Activated CD8-positive, alpha-beta T cell treated with anti-CD3 and anti-CD28 coated beads for 36 hours (primary cell): ENCODE results near the gene USP38. TPM values are rescaled to one million over a fixed set of nuclear protein-coding genes. Genes with fewer than 3 reads are reported as not detected.

Experiments used
- ATAC-seq: fragments of 200-7000 bp; cut with Tn5 transposase; one replicate; pipeline ENCODE4 v1.10.0; 2021; ENCODE audit warnings: mild to moderate bottlenecking, moderate library complexity
- CTCF ChIA-PET: fragments of 350-600 bp; sonication (Branson Sonifier 250); formaldehyde crosslinking; loops from one replicate; lab custom pipeline; 2021; ENCODE audit warnings: antibody characterized with exemption; lab: Charles Lee
- POLR2A ChIA-PET: fragments of 350-600 bp; sonication (Branson Sonifier 250); formaldehyde crosslinking; loops from one replicate; lab custom pipeline; 2021; ENCODE audit warnings: antibody characterized with exemption; lab: Charles Lee
- DNase-seq: peaks from one replicate; pipeline ENCODE4 v3.0.0-alpha.2; 2020
- H3K27ac Mint-ChIP-seq: one replicate; pipeline ENCODE4 v1.8.0; 2021; ENCODE audit warnings: mild to moderate bottlenecking, mixed read lengths
- H3K27me3 Mint-ChIP-seq: one replicate; pipeline ENCODE4 v1.8.0; 2021; ENCODE audit warnings: mixed read lengths
- H3K36me3 Mint-ChIP-seq: one replicate; pipeline ENCODE4 v1.8.0; 2021; ENCODE audit warnings: low read depth, mixed read lengths
- H3K4me1 Mint-ChIP-seq: one replicate; pipeline ENCODE4 v1.8.0; 2021; ENCODE audit warnings: low read depth, mixed read lengths
- H3K4me3 Mint-ChIP-seq: one replicate; pipeline ENCODE4 v1.8.0; 2021; ENCODE audit warnings: mild to moderate bottlenecking, moderate library complexity, mixed read lengths
- H3K9me3 Mint-ChIP-seq: one replicate; pipeline ENCODE4 v1.8.0; 2021; ENCODE audit warnings: mixed read lengths
- intact Hi-C: fragments of 100-400 bp; cut with micrococcal nuclease; formaldehyde crosslinking; loops from one replicate; pipeline ENCODE4 v1.10.0; 2022
- total RNA-seq, 2 experiments: library from RNA; stranded (reverse); gene quantifications; one replicate each; pipeline ENCODE4 v1.2.3, GENCODE V29; 2021
- TF ChIP-seq, protein P1 (sequence below): fragments of 200-600 bp; IDR thresholded peaks from one replicate; pipeline ENCODE4 v1.8.0; 2022; ENCODE audit warnings: antibody characterized with exemption, mild to moderate bottlenecking

Gene USP38
- total RNA-seq, 2 experiments from 2014 or later = 16.8 to 18.5 TPM

DNA sequence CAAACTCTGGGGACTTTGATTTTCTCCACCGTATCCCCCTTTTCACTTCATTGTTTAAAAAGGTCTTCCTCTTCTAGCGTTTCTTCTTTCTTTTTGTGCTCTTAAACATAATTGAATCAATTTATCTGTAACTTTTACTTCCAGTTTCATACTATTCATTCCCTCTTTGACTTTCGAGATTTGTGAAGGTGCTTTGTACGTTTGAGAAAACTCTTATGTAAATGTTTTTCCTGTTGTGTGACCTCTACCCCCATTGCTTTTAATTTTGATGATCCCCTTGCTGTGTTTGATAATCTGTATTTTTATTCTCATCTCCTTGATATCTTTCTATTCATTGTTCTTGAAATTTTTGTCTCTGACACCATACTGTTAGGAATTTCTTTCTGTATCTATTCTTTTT is 4.8 kb downstream of the USP38 start:
- Mint-ChIP-seq H3K36me3 (peaks cover 53% of the 10 kb centered on the region), H3K27me3 (no peaks in the 10 kb centered on the region), H3K4me1 (peaks cover 40% of the 10 kb centered on the region), H3K4me3 (peak overlapping the region; percentile 82), H3K9me3 (no peaks in the 10 kb centered on the region), H3K27ac (peak overlapping the region; percentile 72)
- TF ChIP-seq, protein P1, sequence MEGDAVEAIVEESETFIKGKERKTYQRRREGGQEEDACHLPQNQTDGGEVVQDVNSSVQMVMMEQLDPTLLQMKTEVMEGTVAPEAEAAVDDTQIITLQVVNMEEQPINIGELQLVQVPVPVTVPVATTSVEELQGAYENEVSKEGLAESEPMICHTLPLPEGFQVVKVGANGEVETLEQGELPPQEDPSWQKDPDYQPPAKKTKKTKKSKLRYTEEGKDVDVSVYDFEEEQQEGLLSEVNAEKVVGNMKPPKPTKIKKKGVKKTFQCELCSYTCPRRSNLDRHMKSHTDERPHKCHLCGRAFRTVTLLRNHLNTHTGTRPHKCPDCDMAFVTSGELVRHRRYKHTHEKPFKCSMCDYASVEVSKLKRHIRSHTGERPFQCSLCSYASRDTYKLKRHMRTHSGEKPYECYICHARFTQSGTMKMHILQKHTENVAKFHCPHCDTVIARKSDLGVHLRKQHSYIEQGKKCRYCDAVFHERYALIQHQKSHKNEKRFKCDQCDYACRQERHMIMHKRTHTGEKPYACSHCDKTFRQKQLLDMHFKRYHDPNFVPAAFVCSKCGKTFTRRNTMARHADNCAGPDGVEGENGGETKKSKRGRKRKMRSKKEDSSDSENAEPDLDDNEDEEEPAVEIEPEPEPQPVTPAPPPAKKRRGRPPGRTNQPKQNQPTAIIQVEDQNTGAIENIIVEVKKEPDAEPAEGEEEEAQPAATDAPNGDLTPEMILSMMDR = no peak
- ChIA-PET CTCF (no interaction called here), POLR2A (no interaction called here)
- ATAC-seq = no peak
- DNase-seq = no peak
- intact Hi-C loops = loop anchor here (10.0 kb wide), 1 partner anchor 325 kb away; the partner anchor contains the start of gene SMARCA5

DNA sequence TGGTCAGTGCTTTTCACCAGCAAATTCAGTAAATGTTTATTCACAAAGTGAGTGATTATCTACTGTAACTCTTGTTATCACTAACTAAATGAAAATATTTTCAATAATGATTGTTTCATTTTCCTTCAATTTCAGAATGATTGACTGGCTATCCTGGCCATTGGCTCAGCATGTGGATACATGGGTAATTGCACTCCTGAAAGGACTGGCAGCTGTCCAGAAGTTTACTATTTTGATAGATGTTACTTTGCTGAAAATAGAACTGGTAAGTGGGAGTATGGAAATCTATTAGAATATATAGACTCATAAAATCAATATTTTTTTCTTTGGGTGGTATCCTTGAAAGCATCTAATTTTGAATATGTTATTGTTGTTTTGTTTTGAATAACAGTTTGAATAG is 10.9 kb downstream of the USP38 start:
- H3K4me3 Mint-ChIP-seq = no peak overlapping the region
- TF ChIP-seq, protein P1 = no peak
- H3K27me3 Mint-ChIP-seq = no peaks in the 10 kb centered on the region
- H3K9me3 Mint-ChIP-seq = no peaks in the 10 kb centered on the region
- CTCF ChIA-PET = no interaction called here
- POLR2A ChIA-PET = no interaction called here
- H3K36me3 Mint-ChIP-seq = peaks cover 50% of the 10 kb centered on the region
- no peak overlapping the region for H3K27ac Mint-ChIP-seq
- DNase-seq (no peak), ATAC-seq (no peak)
- intact Hi-C loops = no loop called here
- H3K4me1 Mint-ChIP-seq = peaks cover 26% of the 10 kb centered on the region

DNA sequence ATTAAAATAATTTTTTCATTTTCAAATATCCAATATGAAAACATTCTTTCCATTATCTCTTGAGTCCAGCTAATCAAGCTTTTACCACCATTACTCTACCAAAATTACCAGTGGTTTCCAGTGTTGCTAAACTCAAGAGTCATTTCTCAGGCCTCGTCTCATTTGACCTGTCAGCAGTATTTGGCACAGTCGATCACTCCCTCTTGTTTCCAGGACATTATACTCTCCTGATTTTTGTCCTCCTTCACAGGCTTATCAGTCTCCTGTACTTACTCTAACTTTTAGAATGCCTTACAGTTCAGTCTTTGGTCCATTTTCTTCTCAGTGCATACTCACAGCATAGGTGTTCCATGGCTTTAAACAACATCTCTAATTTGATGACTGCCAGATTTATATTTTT is 11.6 kb downstream of the USP38 start:
- Mint-ChIP-seq H3K36me3 (peaks cover 48% of the 10 kb centered on the region), H3K4me1 (peaks cover 20% of the 10 kb centered on the region), H3K27me3 (no peaks in the 10 kb centered on the region), H3K4me3 (no peak overlapping the region), H3K27ac (no peak overlapping the region), H3K9me3 (no peaks in the 10 kb centered on the region)
- intact Hi-C loops = no loop called here
- TF ChIP-seq, protein P1 = no peak
- ATAC-seq = no peak
- CTCF ChIA-PET = no interaction called here
- DNase-seq = no peak
- POLR2A ChIA-PET = no interaction called here

DNA sequence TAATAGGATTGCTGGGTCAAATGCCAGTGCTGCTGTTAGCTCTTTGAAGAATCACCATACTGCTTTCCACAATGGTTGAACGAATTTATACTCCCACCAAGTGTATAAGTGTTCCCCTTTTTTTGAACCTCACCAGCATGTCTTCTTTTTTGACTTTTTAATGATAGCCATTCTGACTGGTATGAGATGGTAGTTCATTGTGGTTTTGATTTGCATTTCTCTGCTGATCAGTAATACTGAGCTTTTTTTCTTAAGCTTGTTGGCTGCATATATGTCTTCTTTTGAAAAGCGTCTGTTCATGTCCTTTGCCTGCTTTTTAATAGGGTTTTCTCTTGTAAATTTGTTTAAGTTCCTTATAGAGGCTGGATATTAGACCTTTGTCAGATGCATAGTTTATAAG is 14.8 kb downstream of the USP38 start:
- intact Hi-C loops = no loop called here
- ChIA-PET POLR2A (no interaction called here), CTCF (no interaction called here)
- H3K27me3 Mint-ChIP-seq = no peaks in the 10 kb centered on the region
- no peak overlapping the region for H3K27ac Mint-ChIP-seq
- no peak for ATAC-seq
- TF ChIP-seq, protein P1 = no peak
- no peak overlapping the region for H3K4me3 Mint-ChIP-seq
- H3K9me3 Mint-ChIP-seq = no peaks in the 10 kb centered on the region
- H3K4me1 Mint-ChIP-seq = peaks cover 13% of the 10 kb centered on the region
- DNase-seq = no peak
- peaks cover 52% of the 10 kb centered on the region for H3K36me3 Mint-ChIP-seq

DNA sequence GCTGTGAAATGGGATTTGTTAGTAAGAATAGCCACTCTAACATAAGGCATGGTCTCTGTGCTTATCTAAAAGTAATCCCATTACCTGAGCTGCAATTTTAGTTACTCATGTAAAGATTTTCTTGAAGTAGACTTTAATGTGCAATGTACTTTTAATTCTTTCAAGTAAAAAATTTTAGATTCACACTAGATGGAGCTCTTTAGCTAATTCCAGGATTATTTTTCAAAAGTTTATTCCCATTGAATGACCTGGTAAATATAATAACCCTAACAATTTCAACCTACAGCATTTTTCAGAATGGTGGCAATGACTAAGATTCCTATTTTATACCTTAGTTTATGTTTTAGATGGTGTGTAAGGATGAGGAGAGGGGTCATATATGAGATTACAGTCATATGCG is 18.1 kb downstream of the USP38 start:
- Mint-ChIP-seq H3K9me3 (no peaks in the 10 kb centered on the region), H3K27ac (no peak overlapping the region), H3K36me3 (peaks cover 55% of the 10 kb centered on the region), H3K4me3 (no peak overlapping the region), H3K27me3 (no peaks in the 10 kb centered on the region), H3K4me1 (peaks cover 15% of the 10 kb centered on the region)
- DNase-seq = no peak
- TF ChIP-seq, protein P1 = no peak
- CTCF ChIA-PET = interaction anchor here (0.8 to 1.2 kb wide), 2 partner anchors 10 to 198 kb away, joined by 3 read pairs; no protein-coding TSS in a partner anchor
- no peak for ATAC-seq
- intact Hi-C loops = no loop called here
- POLR2A ChIA-PET = no interaction called here
